Measurements from ENCODE around the gene SCT. TPM values are rescaled to one million over a fixed set of nuclear protein-coding genes. Genes with fewer than 3 reads are reported as not detected.

Gene SCT
- total and polyA plus RNA-seq, 4 donors, result 0.88 to 1.4 TPM; not detected in 2

DNA sequence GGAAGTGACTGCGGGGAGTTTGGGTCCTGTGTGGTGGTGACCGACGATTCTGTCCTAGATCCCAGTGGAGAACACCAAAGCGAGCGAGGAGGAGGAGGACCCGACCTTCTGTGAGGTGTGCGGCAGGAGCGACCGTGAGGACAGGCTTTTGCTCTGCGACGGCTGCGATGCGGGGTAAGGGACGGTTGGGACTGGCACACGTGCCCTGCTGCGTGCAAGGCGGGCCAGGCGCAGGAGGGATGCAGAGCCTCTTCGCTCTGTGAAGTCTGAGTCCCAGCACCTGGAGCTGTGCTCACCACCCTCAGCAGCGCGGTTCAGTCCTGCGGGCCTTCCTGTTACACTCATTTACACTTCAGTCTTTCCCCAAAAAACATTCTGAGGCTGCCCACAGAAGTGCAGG, 34.5 kb downstream of the SCT start:
- H3K9me3 ChIP-seq (ENCODE audit: control insufficient read depth, insufficient read depth, low read length), result no peaks in the 10 kb centered on the region
- no peak overlapping the region for H3K4me3 ChIP-seq (ENCODE audit: low read depth, low read length)
- peaks cover 94% of the 10 kb centered on the region for H3K36me3 ChIP-seq (ENCODE audit: control insufficient read depth, insufficient read depth, low read length)
- no peaks in the 10 kb centered on the region for H3K4me1 ChIP-seq (ENCODE audit: control insufficient read depth, insufficient read depth, low read length)
- no peaks in the 10 kb centered on the region for H3K27me3 ChIP-seq (ENCODE audit: control insufficient read depth, insufficient read depth, low read length)
- 95% methylated on average over 16 of the region's 22 CpGs for WGBS (ENCODE audit: insufficient coverage)
- DNase-seq (ENCODE audit: low read depth in 4 of 6, low spot score in 6 of 6), result no peak
- H3K27ac ChIP-seq (ENCODE audit: low read depth, low read length), result no peak overlapping the region

DNA sequence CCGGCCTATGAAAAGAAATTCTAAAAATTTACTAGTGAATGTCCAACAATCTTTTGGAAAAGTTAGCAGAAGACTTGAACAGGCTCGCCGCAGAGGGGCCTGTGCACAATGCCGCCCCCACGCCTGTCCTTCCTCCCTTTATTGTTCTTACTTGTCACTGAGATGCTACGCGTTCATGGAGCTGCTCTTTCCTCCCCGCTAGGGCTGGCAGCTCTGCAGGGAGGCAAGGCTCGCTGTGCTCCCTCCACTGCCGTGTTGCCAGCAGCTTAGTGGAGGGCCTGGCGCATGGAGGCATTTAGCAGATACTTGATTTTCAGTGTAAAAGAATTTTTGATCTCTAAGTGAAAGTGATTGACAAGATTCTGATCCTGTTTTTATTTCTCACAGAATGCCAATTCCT, 36.0 kb downstream of the SCT start:
- H3K27me3 ChIP-seq (ENCODE audit: control insufficient read depth, insufficient read depth, low read length), result no peaks in the 10 kb centered on the region
- 59% methylated on average over 7 of the region's 11 CpGs for WGBS (ENCODE audit: insufficient coverage)
- no peaks in the 10 kb centered on the region for H3K9me3 ChIP-seq (ENCODE audit: control insufficient read depth, insufficient read depth, low read length)
- no peak overlapping the region for H3K4me3 ChIP-seq (ENCODE audit: low read depth, low read length)
- no peak overlapping the region for H3K27ac ChIP-seq (ENCODE audit: low read depth, low read length)
- peaks cover 94% of the 10 kb centered on the region for H3K36me3 ChIP-seq (ENCODE audit: control insufficient read depth, insufficient read depth, low read length)
- DNase-seq (ENCODE audit: low read depth in 4 of 6, low spot score in 6 of 6), result no peak
- no peaks in the 10 kb centered on the region for H3K4me1 ChIP-seq (ENCODE audit: control insufficient read depth, insufficient read depth, low read length)

DNA sequence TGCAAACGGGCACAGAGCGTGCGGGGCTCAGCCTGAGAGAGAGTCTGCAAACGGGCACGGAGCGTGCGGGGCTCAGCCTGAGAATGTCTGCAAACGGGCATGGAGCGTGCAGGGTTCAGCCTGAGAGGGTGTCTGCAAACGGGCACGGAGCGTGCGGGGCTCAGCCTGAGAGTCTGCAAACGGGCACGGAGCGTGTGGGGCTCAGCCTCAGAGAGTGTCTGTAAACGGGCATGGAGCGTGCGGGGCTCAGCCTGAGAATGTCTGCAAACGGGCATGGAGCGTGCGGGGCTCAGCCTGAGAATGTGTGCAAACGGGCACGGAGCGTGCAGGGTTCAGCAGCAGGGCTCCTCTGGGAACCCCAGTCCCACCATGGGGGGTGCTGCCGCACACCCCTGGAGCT, 37.2 kb downstream of the SCT start:
- H3K27ac ChIP-seq (ENCODE audit: low read depth, low read length), result no peak overlapping the region
- 94% methylated on average over 26 of the region's 26 CpGs for WGBS (ENCODE audit: insufficient coverage)
- H3K4me1 ChIP-seq (ENCODE audit: control insufficient read depth, insufficient read depth, low read length), result no peaks in the 10 kb centered on the region
- no peak for DNase-seq (ENCODE audit: low read depth in 4 of 6, low spot score in 6 of 6)
- peaks cover 85% of the 10 kb centered on the region for H3K36me3 ChIP-seq (ENCODE audit: control insufficient read depth, insufficient read depth, low read length)
- H3K27me3 ChIP-seq (ENCODE audit: control insufficient read depth, insufficient read depth, low read length), result no peaks in the 10 kb centered on the region
- no peaks in the 10 kb centered on the region for H3K9me3 ChIP-seq (ENCODE audit: control insufficient read depth, insufficient read depth, low read length)
- no peak overlapping the region for H3K4me3 ChIP-seq (ENCODE audit: low read depth, low read length)

DNA sequence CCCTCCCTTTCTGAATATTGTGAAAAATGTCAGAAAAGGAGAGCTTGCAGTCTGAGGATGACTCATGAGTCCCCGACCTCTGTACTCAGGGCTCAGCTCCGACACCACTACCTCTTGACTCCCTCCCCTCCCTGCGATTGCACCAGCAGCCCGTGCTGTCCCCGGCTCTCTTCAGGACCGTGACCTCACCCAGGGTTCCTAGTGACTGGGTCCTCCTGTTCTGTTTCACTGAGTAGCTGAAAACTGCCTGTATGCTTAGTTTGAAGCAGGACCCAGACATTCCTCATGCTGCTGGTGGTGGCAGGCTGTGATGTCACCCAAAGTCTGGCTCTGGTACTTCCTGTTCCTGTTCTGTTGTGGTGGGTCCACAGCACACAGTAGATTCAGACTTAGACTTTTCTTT, 39.0 kb downstream of the SCT start:
- H3K36me3 ChIP-seq (ENCODE audit: control insufficient read depth, insufficient read depth, low read length), result peaks cover 87% of the 10 kb centered on the region
- no peak for DNase-seq (ENCODE audit: low read depth in 4 of 6, low spot score in 6 of 6)
- H3K9me3 ChIP-seq (ENCODE audit: control insufficient read depth, insufficient read depth, low read length), result no peaks in the 10 kb centered on the region
- no peak overlapping the region for H3K4me3 ChIP-seq (ENCODE audit: low read depth, low read length)
- no peaks in the 10 kb centered on the region for H3K4me1 ChIP-seq (ENCODE audit: control insufficient read depth, insufficient read depth, low read length)
- WGBS (ENCODE audit: insufficient coverage), result 86% methylated on average over 6 of the region's 6 CpGs
- no peak overlapping the region for H3K27ac ChIP-seq (ENCODE audit: low read depth, low read length)
- no peaks in the 10 kb centered on the region for H3K27me3 ChIP-seq (ENCODE audit: control insufficient read depth, insufficient read depth, low read length)

DNA sequence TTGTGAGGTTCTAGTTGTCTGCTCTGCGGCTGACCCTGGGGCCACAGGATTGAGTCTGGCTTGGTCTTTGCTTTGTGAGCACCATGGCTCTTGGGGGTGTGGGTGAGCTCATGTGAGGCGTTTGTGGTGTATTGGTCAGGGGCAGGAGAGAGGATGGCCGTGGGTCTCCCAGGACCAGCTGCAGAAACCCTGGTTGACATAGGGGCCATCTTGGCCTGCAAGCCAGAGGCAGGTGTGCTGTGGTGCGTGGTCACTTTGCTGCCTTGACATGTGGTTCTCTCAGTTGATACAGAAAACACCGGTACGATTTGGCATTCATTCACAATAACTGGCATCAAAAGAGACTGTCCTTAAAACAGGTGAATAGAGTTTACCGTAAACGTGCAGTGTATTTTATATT, 39.4 kb downstream of the SCT start:
- Histone ChIP-seq H3K27me3 (ENCODE audit: control insufficient read depth, insufficient read depth, low read length) (no peaks in the 10 kb centered on the region), H3K4me1 (ENCODE audit: control insufficient read depth, insufficient read depth, low read length) (no peaks in the 10 kb centered on the region), H3K27ac (ENCODE audit: low read depth, low read length) (no peak overlapping the region), H3K4me3 (ENCODE audit: low read depth, low read length) (no peak overlapping the region), H3K36me3 (ENCODE audit: control insufficient read depth, insufficient read depth, low read length) (peaks cover 86% of the 10 kb centered on the region), H3K9me3 (ENCODE audit: control insufficient read depth, insufficient read depth, low read length) (no peaks in the 10 kb centered on the region)
- 100% methylated on average over 3 of the region's 8 CpGs for WGBS (ENCODE audit: insufficient coverage)
- no peak for DNase-seq (ENCODE audit: low read depth in 4 of 6, low spot score in 6 of 6)

DNA sequence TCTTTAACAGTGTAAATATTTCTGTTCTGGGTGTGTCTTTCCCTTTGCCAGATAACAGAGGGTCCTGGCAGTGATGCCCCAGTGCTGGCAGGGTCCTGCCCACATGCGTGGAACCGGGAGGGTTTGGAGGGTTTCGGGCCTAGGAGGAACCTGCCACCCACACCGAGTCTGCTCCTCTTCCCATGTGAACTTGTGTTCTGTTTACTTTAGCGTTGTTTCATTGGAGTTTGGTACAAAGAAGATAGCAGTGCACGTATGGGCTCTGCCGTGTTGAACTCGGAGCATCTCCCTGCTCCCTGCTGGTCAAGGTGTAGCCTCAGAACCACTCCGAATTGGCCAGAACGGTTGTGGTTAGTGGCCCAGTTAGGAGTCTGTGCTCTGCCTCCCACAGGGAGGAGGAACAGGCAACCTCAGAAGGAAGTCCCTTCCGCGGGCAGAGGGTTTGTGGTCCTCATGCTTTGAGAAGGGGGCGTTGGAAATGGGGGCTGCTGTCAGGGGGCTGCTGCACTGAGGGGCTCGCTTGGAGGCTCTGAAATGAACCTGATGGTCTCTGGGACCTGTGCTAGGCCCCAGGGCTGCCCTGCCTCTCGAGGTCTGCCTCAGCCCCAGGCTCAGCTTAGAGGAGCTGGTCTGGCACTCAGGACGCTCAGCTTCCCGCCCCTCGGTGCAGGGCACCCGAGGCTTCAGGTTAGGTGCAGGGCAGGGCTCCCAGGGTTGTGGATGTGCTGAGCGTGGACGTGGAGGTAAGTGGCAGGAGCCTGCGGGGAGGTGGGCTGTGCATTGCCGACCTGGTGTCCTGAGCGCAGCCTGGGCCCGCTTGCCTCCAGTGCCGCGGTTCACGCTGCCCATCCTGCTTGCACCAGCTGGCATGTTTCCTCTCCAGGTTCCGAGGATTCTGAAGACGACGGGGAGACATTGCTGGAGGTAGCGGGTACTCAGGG, 40.3 kb downstream of the SCT start:
- Histone ChIP-seq H3K27me3 (ENCODE audit: control insufficient read depth, insufficient read depth, low read length) (no peaks in the 10 kb centered on the region), H3K36me3 (ENCODE audit: control insufficient read depth, insufficient read depth, low read length) (peaks cover 86% of the 10 kb centered on the region)
- no peak for DNase-seq (ENCODE audit: low read depth in 4 of 6, low spot score in 6 of 6)

DNA sequence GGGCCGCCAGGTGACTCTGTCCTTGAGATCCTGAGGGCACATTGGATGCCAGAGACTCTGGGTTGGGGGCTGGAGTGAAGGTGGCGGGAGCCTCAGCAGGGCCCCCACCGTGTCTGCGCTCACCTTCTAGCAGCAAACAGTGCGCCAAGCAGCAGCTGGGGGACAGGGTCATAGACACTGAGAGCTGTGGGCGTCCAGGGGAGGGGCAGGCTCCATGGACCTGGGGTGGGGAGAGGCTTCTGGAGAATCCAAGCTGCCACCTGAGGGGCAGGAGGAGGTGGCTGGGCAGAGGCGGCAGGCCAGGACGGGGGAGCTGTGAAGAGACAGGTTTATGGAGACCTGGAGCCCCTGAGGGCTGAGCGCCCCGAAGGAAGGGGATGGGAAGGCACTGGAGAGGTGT, 42.7 kb downstream of the SCT start:
- Histone ChIP-seq H3K27me3 (ENCODE audit: control insufficient read depth, insufficient read depth, low read length) (no peaks in the 10 kb centered on the region), H3K9me3 (ENCODE audit: control insufficient read depth, insufficient read depth, low read length) (no peaks in the 10 kb centered on the region), H3K36me3 (ENCODE audit: control insufficient read depth, insufficient read depth, low read length) (peaks cover 71% of the 10 kb centered on the region), H3K4me1 (ENCODE audit: control insufficient read depth, insufficient read depth, low read length) (peaks cover 7% of the 10 kb centered on the region), H3K4me3 (ENCODE audit: low read depth, low read length) (no peak overlapping the region), H3K27ac (ENCODE audit: low read depth, low read length) (no peak overlapping the region)
- no peak for DNase-seq (ENCODE audit: low read depth in 4 of 6, low spot score in 6 of 6)
- WGBS (ENCODE audit: insufficient coverage), result 97% methylated on average over 6 of the region's 10 CpGs

More for the DNA sequence above, 40.3 kb downstream of the SCT start:
- Histone ChIP-seq H3K27ac (ENCODE audit: low read depth, low read length) (no peak overlapping the region), H3K4me1 (ENCODE audit: control insufficient read depth, insufficient read depth, low read length) (no peaks in the 10 kb centered on the region), H3K9me3 (ENCODE audit: control insufficient read depth, insufficient read depth, low read length) (no peaks in the 10 kb centered on the region), H3K4me3 (ENCODE audit: low read depth, low read length) (no peak overlapping the region)
- 94% methylated on average over 31 of the region's 32 CpGs for WGBS (ENCODE audit: insufficient coverage)

DNA sequence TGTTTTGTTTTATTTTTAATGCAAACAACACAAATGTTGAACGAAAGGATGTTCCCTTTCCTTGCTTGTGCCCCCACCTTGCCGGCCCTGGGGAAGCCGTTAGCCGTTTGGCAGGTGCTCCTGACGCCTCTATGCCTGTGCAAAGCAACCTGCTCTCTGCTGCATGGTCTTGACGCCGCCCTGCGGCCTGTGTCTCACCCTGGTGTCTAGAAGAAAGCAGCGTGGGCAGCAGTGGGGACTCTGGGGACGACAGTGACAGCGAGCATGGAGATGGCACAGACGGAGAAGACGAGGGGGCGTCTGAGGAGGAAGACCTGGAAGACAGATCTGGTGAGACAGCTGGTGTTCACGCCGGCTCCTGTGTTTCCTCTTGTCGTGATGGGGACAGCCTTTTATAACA, 45.2 kb downstream of the SCT start:
- H3K9me3 ChIP-seq (ENCODE audit: control insufficient read depth, insufficient read depth, low read length), result no peaks in the 10 kb centered on the region
- H3K4me1 ChIP-seq (ENCODE audit: control insufficient read depth, insufficient read depth, low read length), result peaks cover 32% of the 10 kb centered on the region
- H3K27ac ChIP-seq (ENCODE audit: low read depth, low read length), result no peak overlapping the region
- H3K27me3 ChIP-seq (ENCODE audit: control insufficient read depth, insufficient read depth, low read length), result no peaks in the 10 kb centered on the region
- peaks cover 61% of the 10 kb centered on the region for H3K36me3 ChIP-seq (ENCODE audit: control insufficient read depth, insufficient read depth, low read length)
- DNase-seq (ENCODE audit: low read depth in 4 of 6, low spot score in 6 of 6), result no peak
- H3K4me3 ChIP-seq (ENCODE audit: low read depth, low read length), result no peak overlapping the region
- WGBS (ENCODE audit: insufficient coverage), result 90% methylated on average over 17 of the region's 17 CpGs

DNA sequence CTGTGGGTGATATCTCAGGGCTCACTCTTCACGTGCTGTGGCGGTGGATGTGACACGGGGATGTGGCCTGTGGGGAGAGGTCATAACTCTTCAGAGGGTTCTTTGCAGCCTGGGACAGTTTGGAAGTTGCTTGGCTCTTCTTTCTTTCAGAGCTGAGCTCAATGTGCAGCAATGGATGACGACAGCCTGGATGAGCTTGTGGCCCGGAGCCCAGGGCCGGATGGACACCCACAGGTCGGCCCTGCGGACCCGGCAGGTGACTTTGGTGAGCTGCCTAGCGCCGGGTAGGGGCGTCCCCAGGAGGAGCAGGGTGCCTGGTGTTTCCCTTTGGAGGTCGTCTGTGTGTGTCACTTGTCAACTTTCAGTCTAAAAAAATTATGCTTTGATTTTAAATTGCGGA, 45.6 kb downstream of the SCT start:
- Histone ChIP-seq H3K9me3 (ENCODE audit: control insufficient read depth, insufficient read depth, low read length) (no peaks in the 10 kb centered on the region), H3K27ac (ENCODE audit: low read depth, low read length) (no peak overlapping the region), H3K36me3 (ENCODE audit: control insufficient read depth, insufficient read depth, low read length) (peaks cover 57% of the 10 kb centered on the region), H3K27me3 (ENCODE audit: control insufficient read depth, insufficient read depth, low read length) (no peaks in the 10 kb centered on the region), H3K4me1 (ENCODE audit: control insufficient read depth, insufficient read depth, low read length) (peaks cover 32% of the 10 kb centered on the region), H3K4me3 (ENCODE audit: low read depth, low read length) (no peak overlapping the region)
- no peak for DNase-seq (ENCODE audit: low read depth in 4 of 6, low spot score in 6 of 6)
- WGBS (ENCODE audit: insufficient coverage), result 91% methylated on average over 12 of the region's 14 CpGs
